T-helper 22 cell (primary cell): ENCODE results near the gene HAUS7.

Experiments used
- DNase-seq: peaks from one replicate; pipeline ENCODE4 v3.0.0-alpha.2; 2020; ENCODE audit warnings: low read depth

The HAUS7 gene

GRCh38 chrX:153470411-153471363, at the start of gene HAUS7:
TSS of gene HAUS7 (minus strand) at chrX:153470576. CDS start at chrX:153470557, 19 bp downstream.
- DNase-seq: peak; percentile 82

- no peak for DNase-seq
Observed at GRCh38 chrX:153519569-153520286, 49.4 kb upstream of the HAUS7 start.

GRCh38 chrX:153517946-153518834, 47.8 kb upstream of the HAUS7 start:
- DNase-seq: no peak

- DNase-seq: no peak
Observed at GRCh38 chrX:153517423-153517822, 47.0 kb upstream of the HAUS7 start, which contains the start of gene ATP2B3. TSS of gene ATP2B3 (plus strand) at chrX:153517642. CDS start at chrX:153536248, 18,606 bp downstream.

GRCh38 chrX:153516073-153516472, 45.7 kb upstream of the HAUS7 start:
- DNase-seq: no peak

GRCh38 chrX:153515435-153515834, 45.1 kb upstream of the HAUS7 start:
- no peak for DNase-seq

- no peak for DNase-seq
Observed at GRCh38 chrX:153514259-153514658, 43.9 kb upstream of the HAUS7 start.

GRCh38 chrX:153513265-153513664, 42.9 kb upstream of the HAUS7 start:
- no peak for DNase-seq

- DNase-seq: no peak
Observed at GRCh38 chrX:153512501-153512893, 42.1 kb upstream of the HAUS7 start.

GRCh38 chrX:153511784-153512500, 41.6 kb upstream of the HAUS7 start:
- DNase-seq: no peak

GRCh38 chrX:153510383-153510782, 40.0 kb upstream of the HAUS7 start:
- no peak for DNase-seq

- DNase-seq: no peak
Observed at GRCh38 chrX:153509592-153509991, 39.2 kb upstream of the HAUS7 start.

- peak; percentile 48 for DNase-seq
Observed at GRCh38 chrX:153507484-153508178, 37.3 kb upstream of the HAUS7 start.

- no peak for DNase-seq
Observed at GRCh38 chrX:153505361-153505760, 35.0 kb upstream of the HAUS7 start.

- no peak for DNase-seq
Observed at GRCh38 chrX:153504445-153505016, 34.2 kb upstream of the HAUS7 start.

GRCh38 chrX:153502796-153503195, 32.4 kb upstream of the HAUS7 start:
- no peak for DNase-seq

GRCh38 chrX:153502131-153502530, 31.8 kb upstream of the HAUS7 start:
- DNase-seq: no peak

GRCh38 chrX:153501530-153501929, 31.2 kb upstream of the HAUS7 start:
- no peak for DNase-seq

GRCh38 chrX:153500676-153501280, 30.4 kb upstream of the HAUS7 start:
- no peak for DNase-seq

- no peak for DNase-seq
Observed at GRCh38 chrX:153499876-153500275, 29.5 kb upstream of the HAUS7 start.
